Neural progenitor cell (in vitro differentiated cells): Measurements from ENCODE around the gene RNU4-1.

Source experiments
- EZH2 ChIP-seq: fragments of 200-600 bp; sonication (generic); IDR thresholded peaks from 2 replicates; pipeline ENCODE4 v1.6.1; 2017; ENCODE audit warnings: antibody characterized with exemption, mild to moderate bottlenecking, moderate library complexity
- TF ChIP-seq, protein P1 (sequence below): fragments of 200-600 bp; sonication (generic); IDR thresholded peaks from 2 replicates; pipeline ENCODE4 v1.5.1; 2017; ENCODE audit warnings: antibody characterized with exemption, mild to moderate bottlenecking

DNA sequence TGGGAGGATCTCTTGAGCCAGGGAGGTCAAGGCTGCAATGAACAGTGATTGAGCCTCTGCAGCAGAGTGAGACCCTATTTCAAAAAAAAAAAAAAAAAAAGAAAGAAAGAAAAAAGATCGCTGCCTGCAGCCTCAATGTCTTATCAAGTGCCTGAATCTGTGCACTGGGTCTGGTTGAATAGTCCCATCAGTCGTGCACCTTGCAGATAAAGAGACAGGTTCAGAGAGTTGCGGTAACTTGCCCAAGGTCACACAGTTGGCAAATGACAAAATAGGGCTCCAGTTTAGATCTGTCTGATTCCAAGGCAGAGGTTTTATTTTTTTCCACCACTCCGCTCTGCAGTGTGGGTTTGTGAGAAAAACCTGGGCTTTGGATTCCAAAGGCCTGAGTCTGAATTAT, 35.2 kb upstream of the RNU4-1 start:
- TF ChIP-seq, protein P1, sequence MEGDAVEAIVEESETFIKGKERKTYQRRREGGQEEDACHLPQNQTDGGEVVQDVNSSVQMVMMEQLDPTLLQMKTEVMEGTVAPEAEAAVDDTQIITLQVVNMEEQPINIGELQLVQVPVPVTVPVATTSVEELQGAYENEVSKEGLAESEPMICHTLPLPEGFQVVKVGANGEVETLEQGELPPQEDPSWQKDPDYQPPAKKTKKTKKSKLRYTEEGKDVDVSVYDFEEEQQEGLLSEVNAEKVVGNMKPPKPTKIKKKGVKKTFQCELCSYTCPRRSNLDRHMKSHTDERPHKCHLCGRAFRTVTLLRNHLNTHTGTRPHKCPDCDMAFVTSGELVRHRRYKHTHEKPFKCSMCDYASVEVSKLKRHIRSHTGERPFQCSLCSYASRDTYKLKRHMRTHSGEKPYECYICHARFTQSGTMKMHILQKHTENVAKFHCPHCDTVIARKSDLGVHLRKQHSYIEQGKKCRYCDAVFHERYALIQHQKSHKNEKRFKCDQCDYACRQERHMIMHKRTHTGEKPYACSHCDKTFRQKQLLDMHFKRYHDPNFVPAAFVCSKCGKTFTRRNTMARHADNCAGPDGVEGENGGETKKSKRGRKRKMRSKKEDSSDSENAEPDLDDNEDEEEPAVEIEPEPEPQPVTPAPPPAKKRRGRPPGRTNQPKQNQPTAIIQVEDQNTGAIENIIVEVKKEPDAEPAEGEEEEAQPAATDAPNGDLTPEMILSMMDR = no peak
- TF ChIP-seq EZH2 = no peak
